Osteocyte (in vitro differentiated cells): ENCODE results near the gene LRRK1. TPM values are rescaled to one million over a fixed set of nuclear protein-coding genes. Genes with fewer than 3 reads are reported as not detected.

Experiments used
- DNase-seq: peaks from one replicate; pipeline ENCODE4 v3.0.0; 2021; ENCODE audit warnings: mixed read lengths; ENCODE audit not compliant: unreplicated experiment; ENCODE audit errors: extremely low spot score
- H3K27ac Mint-ChIP-seq: one replicate; pipeline ENCODE4 v1.8.0; 2021; ENCODE audit warnings: mild to moderate bottlenecking, mixed read lengths; ENCODE audit not compliant: unreplicated experiment
- H3K27me3 Mint-ChIP-seq: one replicate; pipeline ENCODE4 v1.8.0; 2021; ENCODE audit warnings: mixed read lengths; ENCODE audit not compliant: unreplicated experiment
- H3K36me3 Mint-ChIP-seq: one replicate; pipeline ENCODE4 v1.8.0; 2021; ENCODE audit warnings: mixed read lengths; ENCODE audit not compliant: unreplicated experiment
- H3K4me1 Mint-ChIP-seq: one replicate; pipeline ENCODE4 v1.8.0; 2021; ENCODE audit warnings: mixed read lengths; ENCODE audit not compliant: unreplicated experiment
- H3K4me3 Mint-ChIP-seq: one replicate; pipeline ENCODE4 v1.8.0; 2021; ENCODE audit warnings: mild to moderate bottlenecking, moderate library complexity, mixed read lengths; ENCODE audit not compliant: unreplicated experiment
- H3K9me3 Mint-ChIP-seq: one replicate; pipeline ENCODE4 v1.8.0; 2021; ENCODE audit warnings: mixed read lengths; ENCODE audit not compliant: unreplicated experiment
- total RNA-seq: library from RNA; stranded (reverse); gene quantifications from 2 replicates; pipeline ENCODE4 v1.2.1, GENCODE V29; 2021
- TF ChIP-seq, protein P1 (sequence below): fragments of 200-600 bp; sonication (generic); IDR thresholded peaks from 2 replicates; pipeline ENCODE4 v1.5.0; 2021; ENCODE audit warnings: antibody characterized with exemption, mild to moderate bottlenecking, moderate library complexity

Gene LRRK1
- total RNA-seq, 1 donor from 2014 or later: 10.8 TPM

DNA sequence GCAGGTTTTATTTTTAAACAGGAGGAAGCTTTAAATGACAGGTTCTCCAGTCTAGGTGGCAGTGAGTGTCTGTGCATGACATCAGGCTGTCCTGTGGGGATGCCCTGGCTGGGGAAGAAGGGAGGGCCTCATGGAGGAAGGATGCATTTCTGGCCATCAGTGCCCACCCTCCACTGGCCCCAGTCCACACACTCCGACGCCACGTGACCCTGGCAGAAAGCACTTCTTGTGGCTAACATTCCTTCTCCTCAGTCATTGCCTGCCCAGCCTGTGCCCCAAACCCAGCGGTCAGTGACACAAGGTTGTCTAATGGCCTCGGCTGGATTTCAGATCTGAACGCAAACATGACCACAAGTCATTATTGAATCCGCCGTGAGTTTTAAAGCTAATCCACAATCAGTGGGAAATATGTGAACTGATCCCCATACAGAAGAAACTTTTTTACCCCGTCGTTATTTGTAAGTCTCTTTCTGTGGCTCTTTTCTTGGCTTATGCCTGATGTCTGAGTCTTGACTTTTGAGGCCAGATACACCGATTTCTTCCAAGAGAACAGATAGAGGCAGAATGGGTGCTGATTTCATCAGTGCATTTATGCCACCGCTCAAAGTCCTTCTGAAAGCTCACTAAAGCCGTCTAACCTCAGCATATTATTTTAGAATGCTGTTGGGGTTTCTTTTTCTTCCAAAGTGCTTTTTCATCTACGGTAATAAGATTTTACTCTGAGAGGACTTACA lies 17.3 kb upstream of the LRRK1 start:
- H3K27ac Mint-ChIP-seq: peak overlapping the region; percentile 87
- TF ChIP-seq, protein P1, sequence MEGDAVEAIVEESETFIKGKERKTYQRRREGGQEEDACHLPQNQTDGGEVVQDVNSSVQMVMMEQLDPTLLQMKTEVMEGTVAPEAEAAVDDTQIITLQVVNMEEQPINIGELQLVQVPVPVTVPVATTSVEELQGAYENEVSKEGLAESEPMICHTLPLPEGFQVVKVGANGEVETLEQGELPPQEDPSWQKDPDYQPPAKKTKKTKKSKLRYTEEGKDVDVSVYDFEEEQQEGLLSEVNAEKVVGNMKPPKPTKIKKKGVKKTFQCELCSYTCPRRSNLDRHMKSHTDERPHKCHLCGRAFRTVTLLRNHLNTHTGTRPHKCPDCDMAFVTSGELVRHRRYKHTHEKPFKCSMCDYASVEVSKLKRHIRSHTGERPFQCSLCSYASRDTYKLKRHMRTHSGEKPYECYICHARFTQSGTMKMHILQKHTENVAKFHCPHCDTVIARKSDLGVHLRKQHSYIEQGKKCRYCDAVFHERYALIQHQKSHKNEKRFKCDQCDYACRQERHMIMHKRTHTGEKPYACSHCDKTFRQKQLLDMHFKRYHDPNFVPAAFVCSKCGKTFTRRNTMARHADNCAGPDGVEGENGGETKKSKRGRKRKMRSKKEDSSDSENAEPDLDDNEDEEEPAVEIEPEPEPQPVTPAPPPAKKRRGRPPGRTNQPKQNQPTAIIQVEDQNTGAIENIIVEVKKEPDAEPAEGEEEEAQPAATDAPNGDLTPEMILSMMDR: no peak
- peak overlapping the region; percentile 43 for H3K4me3 Mint-ChIP-seq
- H3K4me1 Mint-ChIP-seq: peaks cover 17% of the 10 kb centered on the region
- H3K36me3 Mint-ChIP-seq: no peaks in the 10 kb centered on the region
- peaks cover 3% of the 10 kb centered on the region for H3K9me3 Mint-ChIP-seq
- no peak for DNase-seq
- H3K27me3 Mint-ChIP-seq: no peaks in the 10 kb centered on the region

DNA sequence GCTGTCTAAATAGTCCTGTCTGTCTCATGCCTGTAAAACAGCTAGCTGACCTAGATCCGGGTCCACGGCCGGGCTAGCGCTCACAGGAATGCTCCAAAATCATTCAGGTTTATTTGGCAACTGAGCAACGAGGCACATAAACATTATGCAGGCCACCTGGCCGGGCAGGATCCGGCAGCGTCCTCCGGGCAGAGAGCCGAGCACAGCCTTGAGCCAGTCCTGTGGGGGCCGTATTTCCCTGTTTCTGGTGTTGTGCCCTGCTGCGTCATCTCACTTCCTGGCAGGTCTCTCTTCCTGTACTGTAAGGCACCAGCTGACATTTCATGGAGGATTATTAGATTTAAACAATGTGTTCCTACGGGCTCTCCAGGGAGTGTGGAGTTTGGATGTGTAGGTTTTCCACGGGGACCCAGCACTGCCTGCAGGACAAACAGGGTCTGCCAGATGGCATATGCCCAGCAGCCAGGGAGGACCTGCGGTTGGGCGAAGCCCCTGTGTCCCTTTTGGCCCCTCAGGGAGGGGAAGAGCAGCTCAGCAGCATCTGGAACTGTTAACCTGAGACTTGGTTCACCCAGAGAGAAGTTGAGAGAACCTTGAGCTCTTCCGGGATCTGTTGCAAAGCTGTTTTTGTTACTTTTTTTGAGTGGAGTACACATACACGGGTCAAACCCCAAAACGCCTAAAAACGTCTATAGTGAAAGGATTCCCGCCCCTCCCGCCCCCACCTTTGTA lies 16.6 kb upstream of the LRRK1 start:
- DNase-seq: no peak
- no peaks in the 10 kb centered on the region for H3K36me3 Mint-ChIP-seq
- peak overlapping the region; percentile 43 for H3K4me3 Mint-ChIP-seq
- peaks cover 17% of the 10 kb centered on the region for H3K4me1 Mint-ChIP-seq
- TF ChIP-seq, protein P1: no peak
- H3K27ac Mint-ChIP-seq: peak overlapping the region; percentile 87
- peaks cover 3% of the 10 kb centered on the region for H3K9me3 Mint-ChIP-seq
- no peaks in the 10 kb centered on the region for H3K27me3 Mint-ChIP-seq

DNA sequence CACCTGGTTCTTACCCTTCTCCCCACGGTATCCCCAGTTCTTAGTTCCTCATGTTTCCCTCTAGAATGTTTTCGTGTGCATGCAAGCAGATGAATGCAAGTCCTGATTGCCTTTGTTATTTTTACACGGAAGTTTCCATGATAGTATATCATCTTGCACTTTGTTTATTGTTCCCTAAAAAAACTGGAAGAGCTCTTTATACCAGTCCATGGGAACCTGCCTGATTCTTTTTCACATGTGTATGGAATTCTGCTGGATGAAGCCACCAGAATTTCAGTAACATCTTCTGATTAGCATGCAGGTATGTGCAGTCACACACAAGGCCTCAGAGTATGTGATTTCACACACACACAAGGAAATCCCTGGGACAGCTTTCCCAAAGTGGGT lies 16.0 kb upstream of the LRRK1 start:
- peaks cover 3% of the 10 kb centered on the region for H3K9me3 Mint-ChIP-seq
- peak overlapping the region; percentile 5 for H3K4me3 Mint-ChIP-seq
- H3K36me3 Mint-ChIP-seq: no peaks in the 10 kb centered on the region
- no peak for DNase-seq
- peaks cover 17% of the 10 kb centered on the region for H3K4me1 Mint-ChIP-seq
- no peaks in the 10 kb centered on the region for H3K27me3 Mint-ChIP-seq
- TF ChIP-seq, protein P1: no peak
- peak overlapping the region; percentile 87 for H3K27ac Mint-ChIP-seq

DNA sequence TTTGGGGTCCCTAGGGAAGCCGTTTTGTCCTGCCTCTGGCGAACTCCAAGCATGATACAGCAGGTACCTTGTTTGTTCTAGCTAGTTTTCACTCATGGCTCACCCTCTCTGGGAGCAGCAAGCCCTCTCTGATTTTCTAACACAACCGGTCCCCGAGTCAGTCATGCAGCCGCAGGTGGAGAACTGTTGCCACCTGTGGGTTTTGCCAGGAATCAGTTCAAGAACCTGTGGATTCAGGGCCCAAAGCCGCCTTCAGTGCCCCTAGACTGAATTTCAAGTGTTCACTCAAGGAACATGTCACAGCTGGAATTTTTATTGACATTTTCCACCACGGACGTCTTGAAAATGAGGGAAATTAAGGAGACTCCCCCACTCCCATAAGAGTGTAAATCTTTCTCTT lies 13.3 kb upstream of the LRRK1 start:
- no peaks in the 10 kb centered on the region for H3K27me3 Mint-ChIP-seq
- H3K27ac Mint-ChIP-seq: no peak overlapping the region
- H3K4me3 Mint-ChIP-seq: no peak overlapping the region
- H3K36me3 Mint-ChIP-seq: no peaks in the 10 kb centered on the region
- H3K9me3 Mint-ChIP-seq: peaks cover 3% of the 10 kb centered on the region
- TF ChIP-seq, protein P1: no peak
- no peak for DNase-seq
- H3K4me1 Mint-ChIP-seq: peaks cover 17% of the 10 kb centered on the region

DNA sequence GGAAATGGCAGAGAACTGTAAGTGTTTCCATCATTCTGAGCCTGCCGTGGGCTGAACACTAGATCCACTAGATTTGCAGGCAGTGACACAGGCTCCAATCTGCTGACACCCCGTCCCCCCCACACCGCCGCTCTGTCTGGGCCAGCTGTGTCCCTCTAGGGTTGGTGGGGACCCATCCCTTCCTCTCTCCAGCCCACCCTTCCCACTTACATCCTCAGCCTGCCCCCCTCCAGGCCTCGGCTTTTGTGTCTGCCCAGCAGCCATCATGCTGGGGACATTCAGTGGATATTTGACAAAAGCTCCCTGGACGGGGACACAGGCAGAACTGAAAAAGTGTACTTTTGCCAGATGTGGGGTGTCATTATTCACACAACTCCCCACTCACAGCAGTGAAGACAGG lies 10.7 kb upstream of the LRRK1 start:
- no peaks in the 10 kb centered on the region for H3K27me3 Mint-ChIP-seq
- DNase-seq: no peak
- no peak overlapping the region for H3K27ac Mint-ChIP-seq
- H3K4me3 Mint-ChIP-seq: no peak overlapping the region
- H3K36me3 Mint-ChIP-seq: no peaks in the 10 kb centered on the region
- TF ChIP-seq, protein P1: no peak
- peaks cover 12% of the 10 kb centered on the region for H3K9me3 Mint-ChIP-seq
- no peaks in the 10 kb centered on the region for H3K4me1 Mint-ChIP-seq
